Esophagus squamous epithelium (tissue), 5 donors: ENCODE results near the gene TMEM221. TPM values are rescaled to one million over a fixed set of nuclear protein-coding genes. Genes with fewer than 3 reads are reported as not detected.
A peak's percentile ranks its signal among the peaks of the same experiment; 100 is the strongest.

Experiments used
- DNase-seq: peaks from one replicate; lab custom pipeline; 2025; lab: John Stamatoyannopoulos, UW
- H3K27ac ChIP-seq, 4 donors: fragments of 200-600 bp; sonication (generic); one replicate each; pipeline ENCODE4 v1.5.1; 2016 to 2019; ENCODE audit warnings: mild to moderate bottlenecking in 1 of 4
- H3K27me3 ChIP-seq, 4 donors: fragments of 200-600 bp; sonication (generic); 1 replicate in 3 of 4; 2 replicates in 1 of 4; pipeline versions ENCODE4 v1.5.1 to v1.6.0; 2017 to 2021; ENCODE audit warnings: antibody characterized with exemption in 1 of 4
- H3K36me3 ChIP-seq, 3 donors: fragments of 200-600 bp; sonication (generic); one replicate each; pipeline ENCODE4 v1.5.1; 2016 to 2019
- H3K4me1 ChIP-seq, 3 donors: fragments of 200-600 bp; sonication (generic); one replicate each; pipeline ENCODE4 v1.5.1; 2017 to 2019
- H3K4me3 ChIP-seq, 4 donors: fragments of 200-600 bp; sonication (generic); 1 replicate in 3 of 4; 2 replicates in 1 of 4; pipeline ENCODE4 v1.5.1; 2016 to 2019; ENCODE audit warnings: mild to moderate bottlenecking in 2 of 4, moderate library complexity in 1 of 4
- H3K9me3 ChIP-seq, 3 donors: fragments of 200-600 bp; sonication (generic); one replicate each; pipeline ENCODE4 v1.5.1; 2016 to 2019
- CTCF ChIP-seq, 6 experiments: fragments of 450-650 bp in 4 of 6; fragments of 200-600 bp in 2 of 6; sonication (generic) in 2 of 6; IDR thresholded peaks; one replicate each; pipeline ENCODE4 v1.5.1; 2016 to 2019; ENCODE audit warnings: antibody characterized with exemption in 6 of 6, mild to moderate bottlenecking in 4 of 6, moderate library complexity in 4 of 6
- POLR2A ChIP-seq, 4 donors: fragments of 450-650 bp; IDR thresholded peaks; one replicate each; pipeline ENCODE4 v1.6.1; 2017; ENCODE audit warnings: antibody characterized with exemption in 4 of 4, mild to moderate bottlenecking in 4 of 4, moderate library complexity in 3 of 4
- WGBS, 2 donors: methylation state at CpG; one replicate each; pipeline ENCODE4 v1.1.5; 2018; 5-methylcytosine and 5-hydroxymethylcytosine counted together
- intact Hi-C: fragments of 100-400 bp; cut with DNase I; formaldehyde crosslinking; loops from one replicate; pipeline ENCODE4 v1.15.0; 2022
- total RNA-seq, 4 donors: library from RNA; depleted of rRNA; stranded (reverse); fragments of >200 nt; gene quantifications; one replicate each; pipeline ENCODE4 v1.1.0, GENCODE V29; 2016
- donor health status: DM: yes; HTN: yes; CAD: no.

The TMEM221 gene
- total RNA-seq, 4 donors from 2014 or later: 0.19 to 0.26 TPM; not detected in 2

DNA sequence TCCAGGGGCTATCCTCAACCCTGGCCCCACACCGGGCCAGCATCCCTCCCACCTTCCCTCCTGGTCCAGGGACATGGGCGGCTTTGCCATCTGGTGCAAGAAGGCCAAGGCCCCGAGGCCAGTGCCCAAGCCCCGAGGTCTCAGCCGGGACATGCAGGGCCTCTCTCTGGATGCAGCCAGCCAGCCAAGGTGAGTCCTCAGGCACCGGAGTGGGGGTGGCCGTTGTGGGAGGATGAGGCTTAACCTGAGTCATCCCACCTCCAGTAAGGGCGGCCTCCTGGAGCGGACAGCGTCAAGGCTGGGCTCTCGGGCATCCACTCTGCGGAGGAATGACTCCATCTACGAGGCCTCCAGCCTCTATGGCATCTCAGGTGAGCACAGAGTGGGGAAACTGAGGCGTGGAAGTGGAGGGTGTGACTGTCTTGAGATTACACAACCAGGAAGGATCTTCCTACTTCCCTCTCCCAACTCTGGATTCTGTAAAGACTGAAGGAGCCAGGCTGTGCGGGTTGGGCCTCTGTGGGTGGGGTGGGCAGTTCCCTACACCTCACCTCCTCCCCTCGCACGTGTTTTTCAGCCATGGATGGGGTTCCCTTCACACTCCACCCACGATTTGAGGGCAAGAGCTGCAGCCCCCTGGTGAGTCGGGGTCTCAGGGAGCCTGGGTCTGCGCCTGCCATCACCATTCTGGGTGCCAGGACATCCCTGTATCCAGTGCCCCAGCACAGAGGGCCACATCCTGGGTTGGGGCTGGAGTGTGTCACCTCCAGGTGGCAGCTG lies 24.8 kb downstream of the TMEM221 start:
- peaks cover 0 to 23% (median 0%) of the 10 kb centered on the region in 3 donors for H3K36me3 ChIP-seq
- H3K27ac ChIP-seq: no peak overlapping the region
- no peak overlapping the region for H3K4me3 ChIP-seq
- WGBS, 2 donors: 82 to 83% methylated on average over 5 to 14 of the region's 20 CpGs
- DNase-seq: no peak
- no peaks in the 10 kb centered on the region for H3K9me3 ChIP-seq
- peaks cover 4 to 27% (median 10%) of the 10 kb centered on the region in 3 donors for H3K4me1 ChIP-seq
- H3K27me3 ChIP-seq: no peaks in the 10 kb centered on the region
- intact Hi-C loops: no loop called here
- TF ChIP-seq POLR2A (IDR thresholded peaks at IDR 0.05) (no peak), CTCF (IDR thresholded peaks at IDR 0.05) (no peak)

- intact Hi-C loops: no loop called here
- H3K27ac ChIP-seq: no peak overlapping the region
- H3K9me3 ChIP-seq: no peaks in the 10 kb centered on the region
- peaks cover 4 to 40% (median 10%) of the 10 kb centered on the region in 3 donors for H3K4me1 ChIP-seq
- peaks cover 0 to 23% (median 0%) of the 10 kb centered on the region in 3 donors for H3K36me3 ChIP-seq
- DNase-seq: no peak
- no peaks in the 10 kb centered on the region for H3K27me3 ChIP-seq
- 91 to 100% methylated on average over 4 of the region's 4 CpGs for WGBS, 2 donors
- no peak overlapping the region for H3K4me3 ChIP-seq
- TF ChIP-seq CTCF (IDR thresholded peaks at IDR 0.05): no peak
- TF ChIP-seq POLR2A (IDR thresholded peaks at IDR 0.05): no peak
Measured at GRCh38 chr19:17421942-17422341, 26.5 kb downstream of the TMEM221 start.

- Histone ChIP-seq H3K9me3 (no peaks in the 10 kb centered on the region), H3K27me3 (peaks cover 0 to 1% (median 0%) of the 10 kb centered on the region in 4 donors), H3K4me1 (peaks cover 4 to 40% (median 10%) of the 10 kb centered on the region in 3 donors), H3K36me3 (peaks cover 0 to 23% (median 0%) of the 10 kb centered on the region in 3 donors), H3K27ac (peak overlapping the region; percentile 81 to 93 (median 88)), H3K4me3 (peak overlapping the region; percentile 77 to 87 (median 82))
- peak in 1 of 6 experiments; percentile 4 for TF ChIP-seq CTCF (IDR thresholded peaks at IDR 0.05)
- no peak for TF ChIP-seq POLR2A (IDR thresholded peaks at IDR 0.05)
- no peak for DNase-seq
- intact Hi-C loops: no loop called here
- 10% methylated on average over 3 to 6 of the region's 25 CpGs for WGBS, 2 donors
Measured at GRCh38 chr19:17420475-17420924, 28.0 kb downstream of the TMEM221 start.

- TF ChIP-seq POLR2A (IDR thresholded peaks at IDR 0.05) (peak in 1 of 4 donors; percentile 12), CTCF (IDR thresholded peaks at IDR 0.05) (no peak)
- Histone ChIP-seq H3K36me3 (peaks cover 0 to 26% (median 0%) of the 10 kb centered on the region in 3 donors), H3K27me3 (peaks cover 0 to 3% (median 0%) of the 10 kb centered on the region in 4 donors), H3K27ac (peak within 1 kb of the TSS; percentile 86 to 93 (median 88)), H3K4me3 (peak within 1 kb of the TSS; percentile 77 to 87 (median 82)), H3K9me3 (no peaks in the 10 kb centered on the region), H3K4me1 (peaks cover 4 to 37% (median 10%) of the 10 kb centered on the region in 3 donors)
- peak; percentile 79 for DNase-seq
- WGBS, 2 donors: 0% methylated on average over 3 to 4 of the region's 85 CpGs
- intact Hi-C loops: no loop called here
Measured at GRCh38 chr19:17419621-17420474, 28.6 kb downstream of the TMEM221 start, which contains the start of gene MVB12A. TSS of gene MVB12A (plus strand) at chr19:17420047. CDS start at chr19:17420136, 89 bp downstream.
